Fibroblast of pulmonary artery (primary cell): ENCODE results near the gene DNAJA1.

Source experiments
- DNase-seq: peaks from one replicate; pipeline ENCODE4 v3.0.0-alpha.2; 2010; ENCODE audit warnings: low read depth
- H3K4me3 ChIP-seq: replicated peaks from 2 replicates; pipeline ENCODE4 v1.5.1; 2011; ENCODE audit warnings: low read depth, mild to moderate bottlenecking, control low read depth, low read length, moderate library complexity
- CTCF ChIP-seq: IDR thresholded peaks from 2 replicates; pipeline ENCODE4 v1.5.1; 2011; ENCODE audit warnings: mild to moderate bottlenecking, control low read depth, low read length, inconsistent platforms; ENCODE audit errors: missing control alignments

The DNAJA1 gene

GRCh38 chr9:33029231-33029786, 4.2 kb downstream of the DNAJA1 start:
- TF ChIP-seq CTCF, result no peak
- peak; percentile 87 for DNase-seq
- no peak overlapping the region for H3K4me3 ChIP-seq

GRCh38 chr9:33030285-33030684, 5.2 kb downstream of the DNAJA1 start:
- no peak for TF ChIP-seq CTCF

GRCh38 chr9:33032292-33032691, 7.2 kb downstream of the DNAJA1 start:
- no peak overlapping the region for H3K4me3 ChIP-seq
- DNase-seq, result no peak
- TF ChIP-seq CTCF, result no peak

More at GRCh38 chr9:33030285-33030684, 5.2 kb downstream of the DNAJA1 start:
- H3K4me3 ChIP-seq, result no peak overlapping the region
- DNase-seq, result no peak

- H3K4me3 ChIP-seq, result no peak overlapping the region
- no peak for TF ChIP-seq CTCF
- DNase-seq, result no peak
These were observed 7.8 kb downstream of the DNAJA1 start for GRCh38 chr9:33032865-33033264.

- DNase-seq, result no peak
- no peak overlapping the region for H3K4me3 ChIP-seq
- TF ChIP-seq CTCF, result no peak
These were observed 15.8 kb downstream of the DNAJA1 start for GRCh38 chr9:33040792-33041431.

GRCh38 chr9:33041432-33042188, 16.5 kb downstream of the DNAJA1 start:
- no peak for TF ChIP-seq CTCF
- no peak overlapping the region for H3K4me3 ChIP-seq
- peak; percentile 58 for DNase-seq
